Liver (tissue), 9 donors: ENCODE measurements around the gene TNK2. TPM values are rescaled to one million over a fixed set of nuclear protein-coding genes. Genes with fewer than 3 reads are reported as not detected.
"Not testable (repeated sequence)": the region's sequence is repeated elsewhere in the genome, so short reads cannot be mapped to it uniquely, and the experiment has no call there.

ENCODE experiments used
- DNase-seq: peaks from one replicate; pipeline ENCODE4 v3.0.0-alpha.2; 2017; ENCODE audit warnings: low spot score
- H3K27ac ChIP-seq, 2 donors: one replicate each; pipeline ENCODE4 v1.7.0; 2013; ENCODE audit warnings: inconsistent platforms in 2 of 2, low read length in 2 of 2, control low read depth in 1 of 2, low read depth in 1 of 2, mild to moderate bottlenecking in 1 of 2
- H3K27me3 ChIP-seq, 4 donors: one replicate each; pipeline versions ENCODE4 v1.6.1 to v1.7.0; 2013; ENCODE audit warnings: low read length in 3 of 4, inconsistent platforms in 1 of 4, mild to moderate bottlenecking in 1 of 4, moderate library complexity in 1 of 4; ENCODE audit not compliant: control insufficient read depth in 4 of 4, insufficient read depth in 4 of 4
- H3K36me3 ChIP-seq, 4 donors: one replicate each; pipeline versions ENCODE4 v1.6.1 to v1.7.0; 2013; ENCODE audit warnings: low read length in 3 of 4, mild to moderate bottlenecking in 3 of 4, low read depth in 1 of 4, moderate library complexity in 1 of 4; ENCODE audit not compliant: control insufficient read depth in 4 of 4, insufficient read depth in 3 of 4
- H3K4me1 ChIP-seq, 4 donors: one replicate each; pipeline versions ENCODE4 v1.6.1 to v1.7.0; 2013; ENCODE audit warnings: low read length in 3 of 4, mild to moderate bottlenecking in 3 of 4, moderate library complexity in 1 of 4; ENCODE audit not compliant: control insufficient read depth in 4 of 4, insufficient read depth in 4 of 4
- H3K4me3 ChIP-seq, 3 donors: one replicate each; pipeline versions ENCODE4 v1.6.1 to v1.7.0; 2013; ENCODE audit warnings: low read length in 3 of 3, control low read depth in 1 of 3, low read depth in 1 of 3, mild to moderate bottlenecking in 1 of 3
- H3K9ac ChIP-seq, 2 donors: one replicate each; pipeline ENCODE4 v1.7.0; 2013; ENCODE audit warnings: low read length in 2 of 2, mild to moderate bottlenecking in 2 of 2, moderate library complexity in 2 of 2, control low read depth in 1 of 2, low read depth in 1 of 2
- H3K9me3 ChIP-seq, 4 donors: one replicate each; pipeline versions ENCODE4 v1.6.1 to v1.7.0; 2013; ENCODE audit warnings: low read length in 3 of 4; ENCODE audit not compliant: control insufficient read depth in 4 of 4
- ATF3 ChIP-seq: IDR thresholded peaks from 2 replicates; pipeline ENCODE4 v1.6.1; 2016; ENCODE audit warnings: antibody characterized with exemption
- CTCF ChIP-seq: fragments of 150-350 bp; IDR thresholded peaks from 2 replicates; pipeline ENCODE4 v1.5.1; 2017; ENCODE audit warnings: improper control_type of control experiment, low read depth, low read length; ENCODE audit not compliant: missing input control
- FOXA1 ChIP-seq: IDR thresholded peaks from 2 replicates; pipeline ENCODE4 v1.6.1; 2016; ENCODE audit warnings: antibody characterized with exemption
- HNF4A ChIP-seq, 2 donors: conservative IDR thresholded peaks; 2 replicates each; pipeline ENCODE4 v1.6.1; 2016; ENCODE audit warnings: antibody characterized with exemption in 2 of 2, mild to moderate bottlenecking in 2 of 2
- HNF4G ChIP-seq: IDR thresholded peaks from 2 replicates; pipeline ENCODE4 v1.6.1; 2016; ENCODE audit warnings: antibody characterized with exemption
- MAX ChIP-seq: IDR thresholded peaks from 2 replicates; pipeline ENCODE4 v1.6.1; 2016; ENCODE audit warnings: antibody characterized with exemption
- RAD21 ChIP-seq, 2 donors: IDR thresholded peaks; 2 replicates each; pipeline ENCODE4 v1.6.1; 2016; ENCODE audit warnings: antibody characterized with exemption in 2 of 2, mild to moderate bottlenecking in 2 of 2
- REST ChIP-seq: IDR thresholded peaks from 2 replicates; pipeline ENCODE4 v1.6.1; 2016; ENCODE audit warnings: antibody characterized with exemption, mild to moderate bottlenecking
- RXRA ChIP-seq, 2 donors: IDR thresholded peaks; 2 replicates each; pipeline ENCODE4 v1.6.1; 2017 to 2018; ENCODE audit warnings: antibody characterized with exemption in 2 of 2, mild to moderate bottlenecking in 1 of 2
- SP1 ChIP-seq: IDR thresholded peaks from 2 replicates; pipeline ENCODE4 v1.6.1; 2018; ENCODE audit warnings: antibody characterized with exemption, mild to moderate bottlenecking
- ZBTB33 ChIP-seq: IDR thresholded peaks from 2 replicates; pipeline ENCODE4 v1.6.1; 2016; ENCODE audit warnings: antibody characterized with exemption
- WGBS: extraction: QIAGEN DNeasy Blood & Tissue Kit; methylation state at CpG from one replicate; pipeline ENCODE4 v1.1.7; 2013; 5-methylcytosine and 5-hydroxymethylcytosine counted together
- polyA plus RNA-seq, 2 donors: library from polyadenylated mRNA; stranded (reverse) in 1 of 2; unstranded in 1 of 2; fragments of 200-250 nt in 1 of 2; fragments of >200 nt in 1 of 2; fragmentation: Nextera tagmentation in 1 of 2; extraction: Ambion mirVana in 1 of 2; gene quantifications; one replicate each; pipeline versions ENCODE4 v1.2.1 to v1.2.3, GENCODE V29; 2013 to 2015
- total RNA-seq, 2 donors: library from RNA; depleted of rRNA; stranded (reverse); fragments of >200 nt; gene quantifications; one replicate each; pipeline ENCODE4 v1.2.3, GENCODE V29; 2014
- donor health status: healthy.
- donor health status: healthy.
- donor health status: healthy.
- donor health status: healthy.
- donor health status: healthy.

TNK2 gene
- total and polyA plus RNA-seq, 4 donors = 4.0 to 12.2 (median 8.8) TPM

- Histone ChIP-seq H3K36me3 (peaks cover 2 to 21% (median 9%) of the 10 kb centered on the region in 4 donors), H3K9me3 (no peaks in the 10 kb centered on the region), H3K9ac (no peak overlapping the region), H3K27ac (peak overlapping the region in 1 of 2 donors; percentile 38), H3K4me3 (no peak overlapping the region), H3K27me3 (no peaks in the 10 kb centered on the region), H3K4me1 (peaks cover 0 to 19% (median 9%) of the 10 kb centered on the region in 4 donors)
- peak; percentile 87 for DNase-seq
- 50% methylated on average over 30 of the region's 30 CpGs for WGBS
- TF ChIP-seq RAD21 (IDR thresholded peaks at IDR 0.05) = peak; percentile 95 to 98
- no peak for TF ChIP-seq MAX
- no peak for TF ChIP-seq HNF4G
- peak; percentile 92 for TF ChIP-seq CTCF
- peak; percentile 50 for TF ChIP-seq SP1
- TF ChIP-seq HNF4A (conservative IDR thresholded peaks at IDR 0.05) = peak; percentile 44 to 55
- no peak for TF ChIP-seq REST
- TF ChIP-seq RXRA (IDR thresholded peaks at IDR 0.05) = peak in 1 of 2 donors; percentile 28
Observed at GRCh38 chr3:195863121-195864061, 45.0 kb downstream of the TNK2 start.

GRCh38 chr3:195862318-195862717, 46.0 kb downstream of the TNK2 start:
- H3K9me3 ChIP-seq, H3K27me3 ChIP-seq, H3K9ac ChIP-seq, H3K27ac ChIP-seq, DNase-seq, H3K4me3 ChIP-seq: not testable (repeated sequence)
- WGBS = 95% methylated on average over 12 of the region's 12 CpGs
- peaks cover 2 to 17% (median 6%) of the 10 kb centered on the region in 4 donors for H3K36me3 ChIP-seq
- H3K4me1 ChIP-seq = peaks cover 0 to 19% (median 9%) of the 10 kb centered on the region in 4 donors

GRCh38 chr3:195860456-195860855, 47.9 kb downstream of the TNK2 start:
- H3K4me1 ChIP-seq = peaks cover 0 to 19% (median 9%) of the 10 kb centered on the region in 4 donors
- peaks cover under 1 to 5% (median 3%) of the 10 kb centered on the region in 4 donors for H3K36me3 ChIP-seq
- H3K9ac ChIP-seq = no peak overlapping the region
- 45% methylated on average over 6 of the region's 6 CpGs for WGBS
- no peak overlapping the region for H3K4me3 ChIP-seq
- no peaks in the 10 kb centered on the region for H3K27me3 ChIP-seq
- DNase-seq = no peak
- H3K9me3 ChIP-seq = no peaks in the 10 kb centered on the region
- H3K27ac ChIP-seq = no peak overlapping the region
- TF ChIP-seq ZBTB33 = no peak
- no peak for TF ChIP-seq RXRA (IDR thresholded peaks at IDR 0.05)
- TF ChIP-seq REST = no peak
- no peak for TF ChIP-seq ATF3
- TF ChIP-seq HNF4G = no peak
- TF ChIP-seq FOXA1 = peak; percentile 31
